DMS53 (cell line): ENCODE measurements around the gene NDUFA11.
"Not testable (repeated sequence)": the region's sequence is repeated elsewhere in the genome, so short reads cannot be mapped to it uniquely, and the experiment has no call there.

Experiments used
- DNase-seq: peaks from one replicate; lab custom pipeline; 2025; lab: John Stamatoyannopoulos, UW

NDUFA11 gene

GRCh38 chr19:5857203-5858081 is 46.1 kb downstream of the NDUFA11 start:
- no peak for DNase-seq

- not testable (repeated sequence) for DNase-seq
Measured at GRCh38 chr19:5855151-5855550, 48.4 kb downstream of the NDUFA11 start.

GRCh38 chr19:5854121-5854520 is 49.5 kb downstream of the NDUFA11 start:
- DNase-seq, result not testable (repeated sequence)

- DNase-seq, result peak; percentile 45
Measured at GRCh38 chr19:5851302-5851701, 52.3 kb downstream of the NDUFA11 start, which contains the start of gene FUT3. TSS of gene FUT3 (minus strand) at chr19:5851449.

- DNase-seq, result peak; percentile 28
Measured at GRCh38 chr19:5850743-5851293, 52.8 kb downstream of the NDUFA11 start.

GRCh38 chr19:5850189-5850588 is 53.4 kb downstream of the NDUFA11 start:
- DNase-seq, result no peak

- DNase-seq, result not testable (repeated sequence)
Measured at GRCh38 chr19:5848621-5849020, 55.0 kb downstream of the NDUFA11 start.

- DNase-seq, result not testable (repeated sequence)
Measured at GRCh38 chr19:5847846-5848245, 55.7 kb downstream of the NDUFA11 start.
